HG03066 (cell line): Measurements from ENCODE around the gene GALNT6.

ENCODE experiments used
- ATAC-seq: cut with Tn5 transposase; IDR thresholded peaks from one replicate; pipeline ENCODE4 v1.9.1; 2021; ENCODE audit warnings: low read depth; ENCODE audit not compliant: unreplicated experiment

GALNT6 gene

GRCh38 chr12:51406290-51406689 lies 15.1 kb upstream of the GALNT6 start:
- ATAC-seq: no peak

GRCh38 chr12:51405801-51406207 lies 14.6 kb upstream of the GALNT6 start:
- ATAC-seq: no peak

- no peak for ATAC-seq
These were observed 13.4 kb upstream of the GALNT6 start for GRCh38 chr12:51404627-51405026.

GRCh38 chr12:51403681-51404136 lies 12.5 kb upstream of the GALNT6 start:
- no peak for ATAC-seq

- ATAC-seq: no peak
These were observed 12.0 kb upstream of the GALNT6 start for GRCh38 chr12:51403159-51403558.

- ATAC-seq: no peak
These were observed 10.7 kb upstream of the GALNT6 start for GRCh38 chr12:51401900-51402299.

GRCh38 chr12:51401486-51401885 lies 10.3 kb upstream of the GALNT6 start:
- ATAC-seq: no peak

- ATAC-seq: no peak
These were observed 9.8 kb upstream of the GALNT6 start for GRCh38 chr12:51401020-51401419.

- ATAC-seq: no peak
These were observed 8.7 kb upstream of the GALNT6 start for GRCh38 chr12:51399891-51400290.

- ATAC-seq: no peak
These were observed 6.5 kb upstream of the GALNT6 start for GRCh38 chr12:51397670-51398069.

GRCh38 chr12:51395283-51396230 lies 4.4 kb upstream of the GALNT6 start:
- ATAC-seq: no peak

- no peak for ATAC-seq
These were observed 2.7 kb upstream of the GALNT6 start for GRCh38 chr12:51393676-51394545.

GRCh38 chr12:51392556-51393237 lies 1.5 kb upstream of the GALNT6 start:
- ATAC-seq: no peak

GRCh38 chr12:51390891-51391282 lies 319 bp downstream of the GALNT6 start:
- ATAC-seq: peak; percentile 4

GRCh38 chr12:51390457-51390856 lies 749 bp downstream of the GALNT6 start:
- ATAC-seq: no peak

GRCh38 chr12:51389302-51389999 lies 1.8 kb downstream of the GALNT6 start:
- no peak for ATAC-seq

- no peak for ATAC-seq
These were observed 2.4 kb downstream of the GALNT6 start for GRCh38 chr12:51388846-51389245.

GRCh38 chr12:51388069-51388799 lies 3.0 kb downstream of the GALNT6 start:
- no peak for ATAC-seq

GRCh38 chr12:51386351-51386750 lies 4.9 kb downstream of the GALNT6 start:
- ATAC-seq: no peak
